ENCODE measurements around the gene LIFR. TPM values are rescaled to one million over a fixed set of nuclear protein-coding genes. Genes with fewer than 3 reads are reported as not detected.

Gene LIFR
- total and polyA plus RNA-seq, 2 donors (not counting 1 experiment from before 2014, with no cell fraction given): 43.6 to 65.1 TPM

DNA sequence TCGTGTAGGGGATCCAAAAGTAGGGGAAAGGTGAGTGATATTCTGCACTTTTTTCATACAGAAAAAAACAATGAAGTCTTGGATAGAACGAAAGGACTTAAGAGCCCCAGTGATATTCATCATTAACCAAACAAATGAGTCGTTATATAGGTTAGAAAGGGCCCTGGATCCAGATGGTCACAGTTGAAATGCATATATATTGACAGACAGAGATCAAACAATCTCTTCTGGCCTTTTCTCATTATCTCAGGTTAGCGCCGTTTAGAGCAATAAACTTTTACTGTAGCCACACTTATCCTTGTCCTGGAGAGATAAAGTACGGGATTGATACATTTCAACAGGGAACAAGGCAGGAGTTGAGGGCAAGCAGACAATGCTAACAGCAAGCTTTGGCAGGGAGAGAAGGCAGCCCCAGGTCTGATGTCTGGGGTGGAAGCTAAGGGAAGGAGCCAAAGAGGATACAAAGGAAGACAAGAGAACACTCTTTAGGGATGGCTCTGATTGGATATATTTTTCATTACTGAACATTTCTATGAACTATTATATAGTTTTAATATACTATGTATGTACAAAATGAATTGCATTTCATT lies 77.0 kb downstream of the LIFR start:
- no peaks in the 10 kb centered on the region for H3K27me3 ChIP-seq (ENCODE audit: control insufficient read depth, insufficient read depth, low read length)

DNA sequence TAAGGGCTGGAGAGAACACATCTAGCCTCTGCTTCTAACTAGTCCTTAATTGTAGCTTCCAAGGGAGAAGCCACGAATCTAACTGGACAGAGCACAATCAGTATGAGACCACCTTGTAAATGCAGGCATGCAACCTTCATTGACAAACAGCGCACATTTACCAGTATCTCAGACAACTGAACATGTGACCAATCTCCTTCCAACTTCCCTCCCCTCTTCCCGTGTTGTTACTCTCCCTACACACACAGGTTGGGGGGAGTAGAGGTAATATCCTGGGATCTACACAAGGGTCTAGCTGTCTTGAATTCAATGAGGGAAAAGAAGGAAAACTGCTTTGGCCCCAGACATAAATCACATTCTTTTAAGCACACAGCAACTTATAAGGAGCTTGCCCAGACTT lies 77.6 kb downstream of the LIFR start:
- no peaks in the 10 kb centered on the region for H3K9me3 ChIP-seq (ENCODE audit: control insufficient read depth, insufficient read depth, low read depth, low read length)
- H3K79me2 ChIP-seq (ENCODE audit: control insufficient read depth, insufficient read depth, low read length): no peaks in the 10 kb centered on the region
- H3K27ac ChIP-seq (ENCODE audit: insufficient read depth, low read length): no peak overlapping the region
- no peak overlapping the region for H3K4me2 ChIP-seq (ENCODE audit: extremely low read depth, insufficient read depth, low read length)
- no peak for DNase-seq (ENCODE audit: low read depth in 2 of 2)
- H3K27me3 ChIP-seq (ENCODE audit: control insufficient read depth, insufficient read depth, low read length): no peaks in the 10 kb centered on the region
- peaks cover 3% of the 10 kb centered on the region for H3K36me3 ChIP-seq (ENCODE audit: control insufficient read depth, insufficient read depth, low read length)
- H3K4me3 ChIP-seq (replicated peaks in 1 of 4; ENCODE audit: control extremely low read depth in 1 of 4, insufficient read depth in 1 of 4, low read depth in 3 of 4, low read length in 4 of 4): no peak overlapping the region
- no peaks in the 10 kb centered on the region for H3K4me1 ChIP-seq (ENCODE audit: control insufficient read depth, extremely low read depth, insufficient read depth, low read length)
- no peak overlapping the region for H3K9ac ChIP-seq (ENCODE audit: insufficient read depth, low read length)
- H4K20me1 ChIP-seq (ENCODE audit: control insufficient read depth, extremely low read depth, insufficient read depth, low read length): no peaks in the 10 kb centered on the region
- TF ChIP-seq, protein P1, sequence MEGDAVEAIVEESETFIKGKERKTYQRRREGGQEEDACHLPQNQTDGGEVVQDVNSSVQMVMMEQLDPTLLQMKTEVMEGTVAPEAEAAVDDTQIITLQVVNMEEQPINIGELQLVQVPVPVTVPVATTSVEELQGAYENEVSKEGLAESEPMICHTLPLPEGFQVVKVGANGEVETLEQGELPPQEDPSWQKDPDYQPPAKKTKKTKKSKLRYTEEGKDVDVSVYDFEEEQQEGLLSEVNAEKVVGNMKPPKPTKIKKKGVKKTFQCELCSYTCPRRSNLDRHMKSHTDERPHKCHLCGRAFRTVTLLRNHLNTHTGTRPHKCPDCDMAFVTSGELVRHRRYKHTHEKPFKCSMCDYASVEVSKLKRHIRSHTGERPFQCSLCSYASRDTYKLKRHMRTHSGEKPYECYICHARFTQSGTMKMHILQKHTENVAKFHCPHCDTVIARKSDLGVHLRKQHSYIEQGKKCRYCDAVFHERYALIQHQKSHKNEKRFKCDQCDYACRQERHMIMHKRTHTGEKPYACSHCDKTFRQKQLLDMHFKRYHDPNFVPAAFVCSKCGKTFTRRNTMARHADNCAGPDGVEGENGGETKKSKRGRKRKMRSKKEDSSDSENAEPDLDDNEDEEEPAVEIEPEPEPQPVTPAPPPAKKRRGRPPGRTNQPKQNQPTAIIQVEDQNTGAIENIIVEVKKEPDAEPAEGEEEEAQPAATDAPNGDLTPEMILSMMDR (conservative IDR thresholded peaks at IDR 0.05 in 1 of 2, IDR thresholded peaks at IDR 0.05 in 1 of 2; ENCODE audit: low read depth in 1 of 2, low read length in 2 of 2): no peak
- TF ChIP-seq EZH2 (IDR thresholded peaks at IDR 0.05; ENCODE audit: low read length, missing control alignments): no peak
- no peak overlapping the region for H2AFZ ChIP-seq (ENCODE audit: low read length)

More for the DNA sequence above, 77.0 kb downstream of the LIFR start:
- Histone ChIP-seq H3K79me2 (ENCODE audit: control insufficient read depth, insufficient read depth, low read length) (no peaks in the 10 kb centered on the region), H3K4me3 (replicated peaks in 1 of 4; ENCODE audit: control extremely low read depth in 1 of 4, insufficient read depth in 1 of 4, low read depth in 3 of 4, low read length in 4 of 4) (no peak overlapping the region), H4K20me1 (ENCODE audit: control insufficient read depth, extremely low read depth, insufficient read depth, low read length) (no peaks in the 10 kb centered on the region), H3K27ac (ENCODE audit: insufficient read depth, low read length) (no peak overlapping the region), H2AFZ (ENCODE audit: low read length) (no peak overlapping the region), H3K9me3 (ENCODE audit: control insufficient read depth, insufficient read depth, low read depth, low read length) (no peaks in the 10 kb centered on the region), H3K36me3 (ENCODE audit: control insufficient read depth, insufficient read depth, low read length) (peaks cover 3% of the 10 kb centered on the region), H3K9ac (ENCODE audit: insufficient read depth, low read length) (no peak overlapping the region), H3K4me2 (ENCODE audit: extremely low read depth, insufficient read depth, low read length) (no peak overlapping the region), H3K4me1 (ENCODE audit: control insufficient read depth, extremely low read depth, insufficient read depth, low read length) (no peaks in the 10 kb centered on the region)
- DNase-seq (ENCODE audit: low read depth in 2 of 2): no peak
- TF ChIP-seq, protein P1 (conservative IDR thresholded peaks at IDR 0.05 in 1 of 2, IDR thresholded peaks at IDR 0.05 in 1 of 2; ENCODE audit: low read depth in 1 of 2, low read length in 2 of 2): no peak
- no peak for TF ChIP-seq EZH2 (IDR thresholded peaks at IDR 0.05; ENCODE audit: low read length, missing control alignments)

DNA sequence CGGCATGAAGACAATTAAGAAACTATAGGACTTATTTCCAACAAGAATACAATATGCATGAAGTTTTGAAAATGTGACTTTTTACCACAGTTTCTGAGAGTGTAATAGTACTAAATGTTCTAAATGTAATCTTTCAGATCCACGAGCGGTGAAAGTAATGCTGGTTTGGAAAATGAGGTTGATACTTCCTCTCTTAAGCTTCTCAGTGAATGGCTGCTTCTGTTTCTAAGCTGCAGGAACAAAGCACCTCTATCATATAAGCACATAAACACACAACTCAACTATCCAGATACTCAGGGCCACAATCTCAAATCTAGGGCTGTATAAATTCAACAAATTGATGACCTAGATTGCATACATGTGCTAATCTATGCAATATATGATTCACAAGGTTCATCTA lies 78.3 kb downstream of the LIFR start:
- H3K79me2 ChIP-seq (ENCODE audit: control insufficient read depth, insufficient read depth, low read length): no peaks in the 10 kb centered on the region
- H3K4me3 ChIP-seq (replicated peaks in 1 of 4; ENCODE audit: control extremely low read depth in 1 of 4, insufficient read depth in 1 of 4, low read depth in 3 of 4, low read length in 4 of 4): no peak overlapping the region
- H3K36me3 ChIP-seq (ENCODE audit: control insufficient read depth, insufficient read depth, low read length): peaks cover 3% of the 10 kb centered on the region
- TF ChIP-seq EZH2 (IDR thresholded peaks at IDR 0.05; ENCODE audit: low read length, missing control alignments): no peak
- TF ChIP-seq, protein P1 (conservative IDR thresholded peaks at IDR 0.05 in 1 of 2, IDR thresholded peaks at IDR 0.05 in 1 of 2; ENCODE audit: low read depth in 1 of 2, low read length in 2 of 2): no peak
- no peaks in the 10 kb centered on the region for H3K27me3 ChIP-seq (ENCODE audit: control insufficient read depth, insufficient read depth, low read length)
- H3K9ac ChIP-seq (ENCODE audit: insufficient read depth, low read length): no peak overlapping the region
- no peaks in the 10 kb centered on the region for H3K9me3 ChIP-seq (ENCODE audit: control insufficient read depth, insufficient read depth, low read depth, low read length)
- H3K4me1 ChIP-seq (ENCODE audit: control insufficient read depth, extremely low read depth, insufficient read depth, low read length): no peaks in the 10 kb centered on the region
- H3K4me2 ChIP-seq (ENCODE audit: extremely low read depth, insufficient read depth, low read length): no peak overlapping the region
- no peak overlapping the region for H3K27ac ChIP-seq (ENCODE audit: insufficient read depth, low read length)
- no peaks in the 10 kb centered on the region for H4K20me1 ChIP-seq (ENCODE audit: control insufficient read depth, extremely low read depth, insufficient read depth, low read length)
- H2AFZ ChIP-seq (ENCODE audit: low read length): no peak overlapping the region
- no peak for DNase-seq (ENCODE audit: low read depth in 2 of 2)
